ENCODE data around the gene PDAP1.

Gene PDAP1

DNA sequence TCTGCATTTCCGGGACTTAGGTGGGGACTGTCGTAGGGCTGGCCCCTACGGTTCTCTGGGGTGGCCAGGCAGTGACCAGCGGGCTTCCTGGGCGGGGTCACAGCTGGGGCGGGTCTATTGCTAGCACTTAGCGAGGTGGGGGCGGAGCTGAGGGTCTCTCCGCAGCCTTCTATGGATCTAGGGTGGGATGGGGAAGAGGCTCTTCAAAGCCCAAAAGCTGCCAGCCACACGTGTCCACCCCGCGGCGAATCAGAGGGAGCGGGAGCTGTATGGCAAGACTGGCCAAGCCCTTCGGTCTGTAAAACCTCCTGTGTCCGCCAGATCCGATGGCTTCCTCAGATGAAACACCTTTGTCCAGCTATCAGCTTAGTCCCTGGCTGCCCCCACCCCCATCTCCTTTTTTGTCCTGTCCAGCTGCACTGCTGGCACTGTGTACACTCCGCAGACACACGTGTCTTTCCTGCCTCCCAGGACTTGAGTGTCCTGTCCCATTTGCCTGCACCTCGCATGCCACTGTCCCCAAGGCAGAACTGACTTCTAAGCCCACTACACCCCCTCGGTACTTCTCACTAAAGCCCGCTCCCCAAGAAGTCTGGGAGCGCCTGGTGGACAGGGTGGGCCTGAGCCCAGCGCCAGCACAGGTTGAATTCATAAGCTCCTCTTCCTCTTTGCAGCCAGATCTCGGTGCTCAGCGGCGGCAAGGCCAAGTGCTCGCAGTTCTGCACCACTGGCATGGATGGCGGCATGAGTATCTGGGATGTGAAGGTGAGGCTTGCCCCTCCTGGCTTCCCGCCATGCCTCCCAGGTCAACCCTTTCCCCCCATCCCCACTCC, 14.8 kb downstream of the PDAP1 start:
- TF ChIP-seq GATA3 (IDR thresholded peaks at IDR 0.05; ENCODE audit: low read depth, low read length) (no peak), GATA2 (IDR thresholded peaks at IDR 0.05; ENCODE audit: low read depth, low read length) (no peak)

GRCh38 chr7:99392659-99393354, 15.6 kb downstream of the PDAP1 start:
- no peak for TF ChIP-seq GATA3 (IDR thresholded peaks at IDR 0.05; ENCODE audit: low read depth, low read length)

DNA sequence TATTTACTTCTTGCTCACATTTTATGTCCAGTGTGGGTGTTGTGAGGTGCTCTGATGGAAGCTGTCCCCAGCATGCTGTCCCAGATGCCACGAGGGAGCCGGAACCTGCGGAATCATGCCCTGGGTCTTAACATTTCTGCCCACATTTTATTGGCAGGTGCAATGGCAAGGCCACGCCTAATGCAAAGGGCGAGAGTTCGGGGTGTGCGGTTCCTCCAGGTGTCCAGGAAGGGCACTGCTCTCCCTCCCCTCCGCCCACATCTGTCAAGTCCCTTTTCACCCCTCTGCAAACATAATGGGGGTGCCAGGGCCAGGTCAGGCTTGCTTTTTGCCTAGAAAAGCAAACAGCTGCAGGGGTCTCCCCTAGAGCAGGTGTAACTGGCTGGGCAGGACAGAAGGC, 16.4 kb downstream of the PDAP1 start:
- TF ChIP-seq GATA3 (IDR thresholded peaks at IDR 0.05; ENCODE audit: low read depth, low read length) (no peak), GATA2 (IDR thresholded peaks at IDR 0.05; ENCODE audit: low read depth, low read length) (no peak)

DNA sequence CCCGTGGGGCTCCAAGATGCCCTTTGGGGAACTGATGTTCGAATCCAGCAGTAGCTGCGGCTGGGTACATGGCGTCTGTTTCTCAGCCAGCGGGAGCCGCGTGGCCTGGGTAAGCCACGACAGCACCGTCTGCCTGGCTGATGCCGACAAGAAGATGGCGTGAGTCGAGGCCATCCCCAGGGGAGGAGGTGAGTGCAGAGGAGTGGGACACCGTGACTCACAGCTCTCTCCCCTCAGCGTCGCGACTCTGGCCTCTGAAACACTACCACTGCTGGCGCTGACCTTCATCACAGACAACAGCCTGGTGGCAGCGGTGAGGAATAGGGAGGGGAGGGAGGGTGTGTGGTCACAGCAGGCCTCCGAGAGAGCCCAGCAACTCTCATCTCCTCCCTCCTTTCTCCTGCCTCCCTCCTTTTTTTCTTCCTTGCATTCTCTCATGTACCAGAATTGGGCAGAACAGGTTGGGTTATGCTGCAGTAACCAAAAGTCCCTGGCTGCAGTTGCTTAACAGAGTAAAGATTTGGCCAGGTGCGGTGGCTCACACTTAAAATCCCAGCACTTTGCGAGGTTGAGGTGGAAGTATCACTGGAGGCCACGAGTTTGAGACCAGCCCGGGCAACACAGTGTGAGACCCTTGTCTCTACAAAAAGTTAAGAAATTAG, 17.3 kb downstream of the PDAP1 start:
- TF ChIP-seq GATA2 (IDR thresholded peaks at IDR 0.05; ENCODE audit: low read depth, low read length) (no peak), GATA3 (IDR thresholded peaks at IDR 0.05; ENCODE audit: low read depth, low read length) (no peak)

DNA sequence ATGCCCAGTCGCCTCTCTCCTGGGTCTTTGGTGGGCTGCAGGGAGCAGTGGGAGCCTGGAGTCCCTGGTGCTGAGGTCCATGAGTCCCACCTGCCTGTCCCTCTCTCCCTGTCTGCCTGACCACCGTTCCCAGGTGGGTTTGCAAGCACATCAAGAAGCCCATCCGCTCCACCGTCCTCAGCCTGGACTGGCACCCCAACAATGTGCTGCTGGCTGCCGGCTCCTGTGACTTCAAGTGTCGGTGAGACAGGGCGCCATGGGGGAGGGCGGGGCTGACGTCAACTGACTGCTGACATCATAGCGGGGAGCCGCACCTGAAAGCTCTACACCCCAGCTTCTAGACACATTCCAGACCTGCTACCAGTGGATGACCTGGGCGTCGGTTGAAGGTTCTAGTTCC, 18.6 kb downstream of the PDAP1 start:
- no peak for TF ChIP-seq GATA2 (IDR thresholded peaks at IDR 0.05; ENCODE audit: low read depth, low read length)

GRCh38 chr7:99387912-99388311, 20.5 kb downstream of the PDAP1 start:
- no peak for TF ChIP-seq GATA3 (IDR thresholded peaks at IDR 0.05; ENCODE audit: low read depth, low read length)
- TF ChIP-seq GATA2 (IDR thresholded peaks at IDR 0.05; ENCODE audit: low read depth, low read length) = no peak

- TF ChIP-seq GATA2 (IDR thresholded peaks at IDR 0.05; ENCODE audit: low read depth, low read length) (no peak), GATA3 (IDR thresholded peaks at IDR 0.05; ENCODE audit: low read depth, low read length) (no peak)
Observed at GRCh38 chr7:99386584-99387238, 21.7 kb downstream of the PDAP1 start.

GRCh38 chr7:99385564-99385963, 22.8 kb downstream of the PDAP1 start:
- TF ChIP-seq GATA3 (IDR thresholded peaks at IDR 0.05; ENCODE audit: low read depth, low read length) = no peak
- TF ChIP-seq GATA2 (IDR thresholded peaks at IDR 0.05; ENCODE audit: low read depth, low read length) = no peak

DNA sequence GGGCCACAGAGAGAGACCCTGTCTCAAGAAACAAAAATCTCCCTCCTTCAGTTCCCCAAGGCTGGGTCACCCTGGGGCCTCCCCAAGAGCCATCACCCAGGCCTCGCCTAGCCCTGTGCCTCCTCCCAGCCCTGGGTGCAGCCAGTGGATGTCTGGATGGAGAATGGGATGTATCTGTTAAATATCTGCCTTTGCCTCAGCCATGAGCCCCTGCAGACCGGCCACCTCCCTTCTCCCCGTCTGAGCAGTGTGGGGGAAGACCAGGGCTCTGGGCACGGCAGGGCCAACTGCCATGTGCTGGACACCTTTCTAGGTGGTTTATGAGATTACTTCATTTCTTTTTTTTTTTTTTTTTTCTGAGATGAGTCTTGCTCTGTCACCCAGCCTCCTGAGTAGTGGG, 23.9 kb downstream of the PDAP1 start:
- TF ChIP-seq GATA3 (IDR thresholded peaks at IDR 0.05; ENCODE audit: low read depth, low read length) = no peak
- TF ChIP-seq GATA2 (IDR thresholded peaks at IDR 0.05; ENCODE audit: low read depth, low read length) = no peak

GRCh38 chr7:99383791-99384370, 24.5 kb downstream of the PDAP1 start:
- no peak for TF ChIP-seq GATA2 (IDR thresholded peaks at IDR 0.05; ENCODE audit: low read depth, low read length)
- TF ChIP-seq GATA3 (IDR thresholded peaks at IDR 0.05; ENCODE audit: low read depth, low read length) = no peak

- TF ChIP-seq GATA3 (IDR thresholded peaks at IDR 0.05; ENCODE audit: low read depth, low read length) (no peak), GATA2 (IDR thresholded peaks at IDR 0.05; ENCODE audit: low read depth, low read length) (no peak)
Observed at GRCh38 chr7:99383203-99383602, 25.2 kb downstream of the PDAP1 start.

- TF ChIP-seq GATA2 (IDR thresholded peaks at IDR 0.05; ENCODE audit: low read depth, low read length) (no peak; the same call in 1 of the 2 replicates), GATA3 (IDR thresholded peaks at IDR 0.05; ENCODE audit: low read depth, low read length) (no peak)
Observed at GRCh38 chr7:99381664-99382075, 26.7 kb downstream of the PDAP1 start.

GRCh38 chr7:99380823-99381663, 27.4 kb downstream of the PDAP1 start:
- no peak for TF ChIP-seq GATA3 (IDR thresholded peaks at IDR 0.05; ENCODE audit: low read depth, low read length)
- TF ChIP-seq GATA2 (IDR thresholded peaks at IDR 0.05; ENCODE audit: low read depth, low read length) = no peak

Data from SH-SY5Y (cell line).